Measurements from ENCODE around the gene IFIT1B. TPM values are rescaled to one million over a fixed set of nuclear protein-coding genes. Genes with fewer than 3 reads are reported as not detected.

Gene IFIT1B
- total RNA-seq, 3 donors from 2014 or later (not counting 1 experiment from before 2014, with no cell fraction given): not detected

GRCh38 chr10:89357096-89357495 is 20.8 kb upstream of the IFIT1B start:
- DNase-seq (no peak), ATAC-seq (no peak)
- Histone ChIP-seq H3K9me3 (ENCODE audit: control insufficient read depth, insufficient read depth, low read length) (no peaks in the 10 kb centered on the region), H3K4me3 (ENCODE audit: low read length) (no peak overlapping the region), H3K27me3 (ENCODE audit: control insufficient read depth, insufficient read depth, low read length) (peaks cover 4% of the 10 kb centered on the region), H3K36me3 (ENCODE audit: control insufficient read depth, insufficient read depth, low read length) (no peaks in the 10 kb centered on the region), H3K4me1 (ENCODE audit: control insufficient read depth, insufficient read depth, low read length) (no peaks in the 10 kb centered on the region), H3K27ac (ENCODE audit: low read length) (no peak overlapping the region)
- Mint-ChIP-seq H3K36me3 (no peaks in the 10 kb centered on the region), H3K4me1 (no peaks in the 10 kb centered on the region), H3K27ac (no peak overlapping the region), H3K4me3 (no peak overlapping the region), H3K27me3 (ENCODE audit: low read depth in 2 of 2) (peaks cover 24 to 38% of the 10 kb centered on the region in 2 donors), H3K9me3 (no peaks in the 10 kb centered on the region)
- 90% methylated on average over 1 of the region's 1 CpG for WGBS (ENCODE audit: insufficient coverage)
- TF ChIP-seq, protein P1, sequence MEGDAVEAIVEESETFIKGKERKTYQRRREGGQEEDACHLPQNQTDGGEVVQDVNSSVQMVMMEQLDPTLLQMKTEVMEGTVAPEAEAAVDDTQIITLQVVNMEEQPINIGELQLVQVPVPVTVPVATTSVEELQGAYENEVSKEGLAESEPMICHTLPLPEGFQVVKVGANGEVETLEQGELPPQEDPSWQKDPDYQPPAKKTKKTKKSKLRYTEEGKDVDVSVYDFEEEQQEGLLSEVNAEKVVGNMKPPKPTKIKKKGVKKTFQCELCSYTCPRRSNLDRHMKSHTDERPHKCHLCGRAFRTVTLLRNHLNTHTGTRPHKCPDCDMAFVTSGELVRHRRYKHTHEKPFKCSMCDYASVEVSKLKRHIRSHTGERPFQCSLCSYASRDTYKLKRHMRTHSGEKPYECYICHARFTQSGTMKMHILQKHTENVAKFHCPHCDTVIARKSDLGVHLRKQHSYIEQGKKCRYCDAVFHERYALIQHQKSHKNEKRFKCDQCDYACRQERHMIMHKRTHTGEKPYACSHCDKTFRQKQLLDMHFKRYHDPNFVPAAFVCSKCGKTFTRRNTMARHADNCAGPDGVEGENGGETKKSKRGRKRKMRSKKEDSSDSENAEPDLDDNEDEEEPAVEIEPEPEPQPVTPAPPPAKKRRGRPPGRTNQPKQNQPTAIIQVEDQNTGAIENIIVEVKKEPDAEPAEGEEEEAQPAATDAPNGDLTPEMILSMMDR (IDR thresholded peaks at IDR 0.05): no peak
- intact Hi-C loops (cut with micrococcal nuclease): no loop called here

DNA sequence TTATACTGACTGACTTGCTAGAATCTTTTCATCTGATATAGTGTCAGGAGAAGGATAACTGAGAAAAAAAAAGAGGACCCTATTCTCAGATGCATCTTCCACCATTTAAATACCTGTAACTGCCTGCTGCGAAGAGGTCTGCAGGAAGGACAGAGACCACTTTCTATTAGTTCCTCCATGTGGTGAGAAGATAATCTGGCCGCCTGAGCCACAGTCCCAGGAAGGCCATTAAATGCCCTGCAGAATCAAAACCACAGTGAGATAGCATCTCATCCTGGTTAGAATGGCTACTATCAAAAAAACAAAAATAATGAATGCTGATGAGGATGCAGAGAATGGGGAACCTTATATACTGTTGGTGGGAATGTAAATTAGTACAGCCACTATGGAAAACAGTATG is 19.9 kb upstream of the IFIT1B start:
- Mint-ChIP-seq H3K27ac (no peak overlapping the region), H3K9me3 (no peaks in the 10 kb centered on the region), H3K27me3 (ENCODE audit: low read depth in 2 of 2) (peaks cover 25 to 29% of the 10 kb centered on the region in 2 donors), H3K4me1 (no peaks in the 10 kb centered on the region), H3K4me3 (no peak overlapping the region), H3K36me3 (no peaks in the 10 kb centered on the region)
- H3K27ac ChIP-seq (ENCODE audit: low read length): no peak overlapping the region
- 45% methylated on average over 2 of the region's 2 CpGs for WGBS (ENCODE audit: insufficient coverage)
- no peaks in the 10 kb centered on the region for H3K4me1 ChIP-seq (ENCODE audit: control insufficient read depth, insufficient read depth, low read length)
- no peak overlapping the region for H3K4me3 ChIP-seq (ENCODE audit: low read length)
- H3K9me3 ChIP-seq (ENCODE audit: control insufficient read depth, insufficient read depth, low read length): no peaks in the 10 kb centered on the region
- peaks cover 4% of the 10 kb centered on the region for H3K27me3 ChIP-seq (ENCODE audit: control insufficient read depth, insufficient read depth, low read length)
- intact Hi-C loops (cut with micrococcal nuclease): no loop called here
- TF ChIP-seq, protein P1 (IDR thresholded peaks at IDR 0.05): no peak
- H3K36me3 ChIP-seq (ENCODE audit: control insufficient read depth, insufficient read depth, low read length): no peaks in the 10 kb centered on the region
- DNase-seq (no peak), ATAC-seq (no peak)

DNA sequence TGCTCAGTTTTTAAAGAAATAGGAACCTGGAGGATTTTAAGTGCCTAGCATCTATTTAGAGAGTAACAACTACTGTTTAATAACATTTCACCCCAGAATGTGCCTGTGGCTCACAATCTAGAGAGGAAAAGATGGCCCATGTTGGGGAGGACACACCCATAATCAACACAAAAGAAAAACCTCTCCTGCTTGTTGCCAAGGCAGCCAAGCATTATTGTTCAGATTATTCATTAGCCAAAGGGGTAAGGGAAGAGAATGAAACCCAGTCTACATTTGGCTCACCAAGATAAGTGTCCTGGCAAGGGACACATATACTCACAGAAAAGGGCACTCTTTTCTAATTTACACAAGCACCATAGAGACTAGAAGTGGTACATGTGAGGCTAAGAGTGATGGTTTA is 17.7 kb upstream of the IFIT1B start:
- intact Hi-C loops (cut with micrococcal nuclease): no loop called here

DNA sequence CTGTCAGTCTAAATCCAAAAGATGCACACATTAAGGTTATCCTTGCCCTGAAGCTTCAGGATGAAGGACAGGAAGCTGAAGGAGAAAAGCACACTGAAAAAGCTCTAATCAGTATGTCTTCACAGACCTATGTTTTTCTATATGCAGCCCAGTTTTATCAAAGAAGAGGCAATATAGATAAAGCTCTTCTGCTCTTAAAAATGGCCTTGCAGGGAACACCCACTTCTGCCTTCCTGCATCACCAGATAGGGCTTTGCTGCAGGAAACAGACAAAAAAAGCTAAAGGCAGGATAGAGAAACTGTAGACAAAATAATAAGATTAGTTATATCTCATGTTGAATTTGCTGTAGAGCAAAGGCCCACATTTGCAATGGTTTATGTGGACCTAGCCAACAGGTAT is 14.9 kb upstream of the IFIT1B start:
- TF ChIP-seq, protein P1 (IDR thresholded peaks at IDR 0.05): no peak
- Mint-ChIP-seq H3K9me3 (no peaks in the 10 kb centered on the region), H3K36me3 (no peaks in the 10 kb centered on the region), H3K4me1 (peaks cover 8 to 12% of the 10 kb centered on the region in 2 donors), H3K27me3 (ENCODE audit: low read depth in 2 of 2) (peaks cover 8 to 13% of the 10 kb centered on the region in 2 donors), H3K4me3 (no peak overlapping the region), H3K27ac (no peak overlapping the region)
- no peaks in the 10 kb centered on the region for H3K9me3 ChIP-seq (ENCODE audit: control insufficient read depth, insufficient read depth, low read length)
- peaks cover 5% of the 10 kb centered on the region for H3K4me1 ChIP-seq (ENCODE audit: control insufficient read depth, insufficient read depth, low read length)
- H3K36me3 ChIP-seq (ENCODE audit: control insufficient read depth, insufficient read depth, low read length): no peaks in the 10 kb centered on the region
- H3K27ac ChIP-seq (ENCODE audit: low read length): no peak overlapping the region
- H3K4me3 ChIP-seq (ENCODE audit: low read length): no peak overlapping the region
- intact Hi-C loops (cut with micrococcal nuclease): no loop called here
- no peaks in the 10 kb centered on the region for H3K27me3 ChIP-seq (ENCODE audit: control insufficient read depth, insufficient read depth, low read length)
- no peak for ATAC-seq
- no peak for DNase-seq

More for the DNA sequence above, 17.7 kb upstream of the IFIT1B start:
- no peak for ATAC-seq
- H3K9me3 Mint-ChIP-seq: no peaks in the 10 kb centered on the region
- peaks cover 4% of the 10 kb centered on the region for H3K27me3 ChIP-seq (ENCODE audit: control insufficient read depth, insufficient read depth, low read length)
- TF ChIP-seq, protein P1 (IDR thresholded peaks at IDR 0.05): no peak
- H3K4me3 Mint-ChIP-seq: no peak overlapping the region
- H3K36me3 ChIP-seq (ENCODE audit: control insufficient read depth, insufficient read depth, low read length): no peaks in the 10 kb centered on the region
- no peak overlapping the region for H3K4me3 ChIP-seq (ENCODE audit: low read length)
- peaks cover 0 to 5% of the 10 kb centered on the region in 2 donors for H3K4me1 Mint-ChIP-seq
- no peaks in the 10 kb centered on the region for H3K36me3 Mint-ChIP-seq
- H3K27ac Mint-ChIP-seq: no peak overlapping the region
- no peaks in the 10 kb centered on the region for H3K4me1 ChIP-seq (ENCODE audit: control insufficient read depth, insufficient read depth, low read length)
- DNase-seq: no peak
- peaks cover 10 to 19% of the 10 kb centered on the region in 2 donors for H3K27me3 Mint-ChIP-seq (ENCODE audit: low read depth in 2 of 2)
- no peaks in the 10 kb centered on the region for H3K9me3 ChIP-seq (ENCODE audit: control insufficient read depth, insufficient read depth, low read length)
- H3K27ac ChIP-seq (ENCODE audit: low read length): no peak overlapping the region
